Cardiac fibroblast (primary cell): ENCODE results near the gene SEMA6A.

Source experiments
- DNase-seq, 2 donors: peaks; one replicate each; pipeline versions ENCODE4 v3.0.0 to v3.0.0-alpha.2; 2010; ENCODE audit warnings: low read depth in 2 of 2
- H3K4me3 ChIP-seq, 2 donors: replicated peaks in 1 of 2; 1 replicate in 1 of 2; 2 replicates in 1 of 2; pipeline ENCODE4 v1.5.1; 2011; ENCODE audit warnings: low read depth in 2 of 2, low read length in 2 of 2, mild to moderate bottlenecking in 2 of 2, moderate library complexity in 1 of 2
- CTCF ChIP-seq: IDR thresholded peaks from one replicate; pipeline ENCODE4 v1.5.1; 2011; ENCODE audit warnings: low read depth, mild to moderate bottlenecking, low read length, inconsistent platforms

Gene SEMA6A

GRCh38 chr5:116472274-116472673 is 102.3 kb downstream of the SEMA6A start:
- no peak overlapping the region for H3K4me3 ChIP-seq
- no peak for DNase-seq
- TF ChIP-seq CTCF: no peak

- DNase-seq: no peak
- no peak for TF ChIP-seq CTCF
- no peak overlapping the region for H3K4me3 ChIP-seq
These were observed 105.0 kb downstream of the SEMA6A start for GRCh38 chr5:116469631-116470030.

- H3K4me3 ChIP-seq: no peak overlapping the region
- TF ChIP-seq CTCF: no peak
- no peak for DNase-seq
These were observed 106.0 kb downstream of the SEMA6A start for GRCh38 chr5:116468583-116468982.

GRCh38 chr5:116467465-116467843 is 107.2 kb downstream of the SEMA6A start:
- no peak overlapping the region for H3K4me3 ChIP-seq
- DNase-seq: no peak
- TF ChIP-seq CTCF: no peak

- no peak for TF ChIP-seq CTCF
- no peak overlapping the region for H3K4me3 ChIP-seq
- no peak for DNase-seq
These were observed 107.7 kb downstream of the SEMA6A start for GRCh38 chr5:116466727-116467464.

GRCh38 chr5:116465411-116465810 is 109.2 kb downstream of the SEMA6A start:
- no peak overlapping the region for H3K4me3 ChIP-seq
- no peak for TF ChIP-seq CTCF
- DNase-seq: no peak

GRCh38 chr5:116464144-116464708 is 110.4 kb downstream of the SEMA6A start:
- no peak for DNase-seq
- TF ChIP-seq CTCF: no peak
- H3K4me3 ChIP-seq: no peak overlapping the region
